ENCODE measurements around the gene GRIA4.

GRIA4 gene

DNA sequence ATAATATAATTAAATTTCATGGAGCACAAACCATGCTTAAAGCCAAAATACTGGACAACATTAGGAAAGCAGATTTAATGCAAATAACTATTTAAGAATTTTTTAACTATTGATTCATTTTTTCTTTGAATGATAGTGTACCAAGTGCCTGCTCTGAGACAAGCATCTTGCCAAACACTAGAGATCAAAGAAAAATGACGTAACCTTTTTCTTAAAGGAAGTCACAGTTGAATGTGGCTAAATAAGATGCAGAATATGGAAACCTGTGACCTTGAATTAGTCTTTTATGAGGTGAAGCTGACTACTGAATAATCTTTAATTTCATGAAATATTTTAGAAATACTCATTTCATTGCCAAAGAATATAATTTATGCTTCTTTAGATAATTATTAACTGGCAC, 308.2 kb downstream of the GRIA4 start:
- H3K4me3 ChIP-seq (ENCODE audit: low read depth, low read length): no peak overlapping the region
- DNase-seq (ENCODE audit: low read depth): no peak
- TF ChIP-seq, protein P1, sequence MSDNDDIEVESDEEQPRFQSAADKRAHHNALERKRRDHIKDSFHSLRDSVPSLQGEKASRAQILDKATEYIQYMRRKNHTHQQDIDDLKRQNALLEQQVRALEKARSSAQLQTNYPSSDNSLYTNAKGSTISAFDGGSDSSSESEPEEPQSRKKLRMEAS (IDR thresholded peaks at IDR 0.05; ENCODE audit: low read depth, low read length): no peak
- TF ChIP-seq MYC (IDR thresholded peaks at IDR 0.05; ENCODE audit: low read depth, low read length) (no peak), POLR2A (IDR thresholded peaks at IDR 0.05; ENCODE audit: extremely low read depth, insufficient read length) (no peak)
- TF ChIP-seq, protein P2, sequence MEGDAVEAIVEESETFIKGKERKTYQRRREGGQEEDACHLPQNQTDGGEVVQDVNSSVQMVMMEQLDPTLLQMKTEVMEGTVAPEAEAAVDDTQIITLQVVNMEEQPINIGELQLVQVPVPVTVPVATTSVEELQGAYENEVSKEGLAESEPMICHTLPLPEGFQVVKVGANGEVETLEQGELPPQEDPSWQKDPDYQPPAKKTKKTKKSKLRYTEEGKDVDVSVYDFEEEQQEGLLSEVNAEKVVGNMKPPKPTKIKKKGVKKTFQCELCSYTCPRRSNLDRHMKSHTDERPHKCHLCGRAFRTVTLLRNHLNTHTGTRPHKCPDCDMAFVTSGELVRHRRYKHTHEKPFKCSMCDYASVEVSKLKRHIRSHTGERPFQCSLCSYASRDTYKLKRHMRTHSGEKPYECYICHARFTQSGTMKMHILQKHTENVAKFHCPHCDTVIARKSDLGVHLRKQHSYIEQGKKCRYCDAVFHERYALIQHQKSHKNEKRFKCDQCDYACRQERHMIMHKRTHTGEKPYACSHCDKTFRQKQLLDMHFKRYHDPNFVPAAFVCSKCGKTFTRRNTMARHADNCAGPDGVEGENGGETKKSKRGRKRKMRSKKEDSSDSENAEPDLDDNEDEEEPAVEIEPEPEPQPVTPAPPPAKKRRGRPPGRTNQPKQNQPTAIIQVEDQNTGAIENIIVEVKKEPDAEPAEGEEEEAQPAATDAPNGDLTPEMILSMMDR (IDR thresholded peaks at IDR 0.05; ENCODE audit: low read depth, low read length): no peak

DNA sequence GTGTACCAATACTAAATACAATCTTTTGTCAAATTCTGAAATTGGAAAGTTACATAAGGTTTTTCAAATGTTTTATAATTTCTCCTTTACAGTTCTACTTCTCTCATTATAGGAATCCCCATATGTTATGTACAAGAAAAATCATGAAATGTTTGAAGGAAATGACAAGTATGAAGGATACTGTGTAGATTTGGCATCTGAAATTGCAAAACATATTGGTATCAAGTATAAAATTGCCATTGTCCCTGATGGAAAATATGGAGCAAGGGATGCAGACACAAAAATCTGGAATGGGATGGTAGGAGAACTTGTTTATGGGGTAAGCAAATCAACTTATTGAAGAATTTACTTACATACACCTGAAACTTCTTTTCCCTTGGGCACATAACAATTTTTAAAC, 308.7 kb downstream of the GRIA4 start:
- H3K4me3 ChIP-seq (ENCODE audit: low read depth, low read length): no peak overlapping the region
- no peak for TF ChIP-seq POLR2A (IDR thresholded peaks at IDR 0.05; ENCODE audit: extremely low read depth, insufficient read length)
- TF ChIP-seq MYC (IDR thresholded peaks at IDR 0.05; ENCODE audit: low read depth, low read length): no peak
- TF ChIP-seq, protein P2 (IDR thresholded peaks at IDR 0.05; ENCODE audit: low read depth, low read length): no peak
- TF ChIP-seq, protein P1 (IDR thresholded peaks at IDR 0.05; ENCODE audit: low read depth, low read length): no peak
- no peak for DNase-seq (ENCODE audit: low read depth)

DNA sequence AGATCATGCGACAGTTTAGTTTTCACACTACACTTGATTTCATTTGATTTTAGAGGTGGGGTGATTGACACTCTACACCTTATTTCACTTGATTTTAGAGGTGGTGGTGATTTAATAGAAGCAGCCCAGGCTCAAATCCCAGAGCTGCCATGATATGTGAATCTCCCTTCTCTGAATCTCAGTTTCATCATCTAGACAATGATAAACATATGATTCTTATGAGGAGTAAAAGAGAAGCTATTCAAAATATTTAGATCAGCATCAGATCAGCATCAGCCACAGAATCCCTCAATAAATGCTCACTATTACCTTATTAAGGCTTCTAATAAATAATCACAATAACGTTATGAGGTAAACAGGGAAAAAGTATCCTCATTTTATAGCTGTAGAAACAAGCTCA, 313.4 kb downstream of the GRIA4 start:
- no peak for TF ChIP-seq MYC (IDR thresholded peaks at IDR 0.05; ENCODE audit: low read depth, low read length)
- TF ChIP-seq, protein P1 (IDR thresholded peaks at IDR 0.05; ENCODE audit: low read depth, low read length): no peak
- TF ChIP-seq, protein P2 (IDR thresholded peaks at IDR 0.05; ENCODE audit: low read depth, low read length): no peak
- TF ChIP-seq POLR2A (IDR thresholded peaks at IDR 0.05; ENCODE audit: extremely low read depth, insufficient read length): no peak
- H3K4me3 ChIP-seq (ENCODE audit: low read depth, low read length): no peak overlapping the region
- no peak for DNase-seq (ENCODE audit: low read depth)

DNA sequence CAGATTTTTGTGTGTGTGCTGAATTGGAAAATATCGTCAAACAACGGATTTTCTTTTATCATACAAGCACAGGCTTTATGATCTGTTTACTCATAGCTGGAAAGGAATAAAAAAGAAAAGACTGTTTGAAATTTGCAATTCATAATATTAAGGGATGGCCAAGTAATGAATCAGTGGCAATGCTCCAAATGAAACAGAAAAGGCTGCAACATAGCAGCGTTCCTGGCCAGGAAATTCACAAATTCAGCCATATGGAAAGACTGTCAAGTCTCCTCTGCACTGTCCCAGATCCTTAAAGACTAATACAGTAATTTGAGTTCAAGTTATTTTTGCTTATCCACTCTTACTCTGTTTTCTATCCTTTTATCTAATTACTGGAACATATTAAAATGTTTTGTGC, 313.9 kb downstream of the GRIA4 start:
- TF ChIP-seq, protein P2 (IDR thresholded peaks at IDR 0.05; ENCODE audit: low read depth, low read length): no peak
- TF ChIP-seq POLR2A (IDR thresholded peaks at IDR 0.05; ENCODE audit: extremely low read depth, insufficient read length) (no peak), MYC (IDR thresholded peaks at IDR 0.05; ENCODE audit: low read depth, low read length) (no peak)
- TF ChIP-seq, protein P1 (IDR thresholded peaks at IDR 0.05; ENCODE audit: low read depth, low read length): no peak
- H3K4me3 ChIP-seq (ENCODE audit: low read depth, low read length): no peak overlapping the region
- DNase-seq (ENCODE audit: low read depth): no peak

DNA sequence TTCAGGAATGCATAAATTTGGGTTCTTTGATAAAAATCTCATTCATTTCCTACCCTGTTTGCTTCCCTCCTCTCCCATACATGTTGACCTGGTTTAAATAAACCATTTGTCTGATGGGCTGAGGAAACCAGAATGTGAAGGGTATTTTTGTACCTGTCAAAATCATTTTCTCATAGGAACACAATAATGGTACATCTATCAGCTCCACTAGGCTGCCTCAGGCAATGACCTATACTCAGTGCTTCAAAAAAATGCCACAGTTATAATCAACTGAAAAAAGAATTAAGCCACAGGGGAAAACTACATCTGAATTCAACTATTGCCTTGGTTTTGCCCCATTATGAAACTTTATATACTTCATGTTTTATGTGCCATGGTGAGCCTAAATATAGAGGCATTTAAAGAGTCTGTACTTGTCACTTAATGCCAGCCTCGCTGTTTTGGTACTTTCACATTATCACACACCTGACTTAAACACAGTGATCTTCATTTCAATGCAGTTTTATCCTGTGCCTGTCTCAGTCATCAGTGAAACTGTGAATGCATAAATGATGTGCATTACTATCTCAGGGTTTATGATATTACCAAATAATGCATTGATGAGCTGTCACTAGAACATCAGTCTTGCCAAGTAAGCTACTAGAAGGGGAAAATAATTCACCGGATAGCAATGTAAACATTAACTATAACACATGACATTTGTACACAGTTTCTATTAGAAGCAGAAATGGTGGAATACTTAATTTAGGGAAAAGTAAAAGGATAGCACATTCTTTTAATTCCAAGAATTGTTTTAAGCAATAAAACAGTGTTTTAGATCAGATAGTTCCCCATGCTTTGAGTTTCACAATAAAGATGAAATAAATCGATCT, 319.4 kb downstream of the GRIA4 start:
- TF ChIP-seq MYC (IDR thresholded peaks at IDR 0.05; ENCODE audit: low read depth, low read length): no peak
- TF ChIP-seq, protein P2 (IDR thresholded peaks at IDR 0.05; ENCODE audit: low read depth, low read length): no peak
- no peak for TF ChIP-seq POLR2A (IDR thresholded peaks at IDR 0.05; ENCODE audit: extremely low read depth, insufficient read length)
- TF ChIP-seq, protein P1 (IDR thresholded peaks at IDR 0.05; ENCODE audit: low read depth, low read length): no peak
- no peak for DNase-seq (ENCODE audit: low read depth)
- no peak overlapping the region for H3K4me3 ChIP-seq (ENCODE audit: low read depth, low read length)

All from NB4 (cell line).